ENCODE measurements around the gene AXIN1.

DNA sequence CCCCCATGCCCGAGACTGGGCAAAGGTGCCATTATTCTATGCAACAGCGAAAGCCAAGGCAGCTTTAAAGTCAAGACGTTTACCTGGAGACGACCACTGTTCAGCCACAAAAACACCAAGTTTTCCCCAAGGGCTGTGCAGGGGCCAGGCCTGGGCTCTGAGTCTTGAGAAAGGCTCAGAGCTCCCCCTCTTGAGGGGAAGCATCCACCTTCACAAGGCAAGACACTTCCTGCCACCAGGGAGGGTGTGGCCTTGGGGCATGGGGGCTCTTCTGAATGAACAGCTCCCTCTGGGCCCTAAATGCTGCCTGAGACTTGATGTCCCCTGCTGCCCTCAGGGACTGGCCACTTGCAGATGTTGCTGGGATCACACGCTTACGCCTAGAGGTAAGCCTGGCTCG is 43.0 kb downstream of the AXIN1 start:
- TF ChIP-seq YY1 (IDR thresholded peaks at IDR 0.05; ENCODE audit: borderline replicate concordance in 1 of 3, control insufficient read depth in 1 of 3, extremely low read depth in 1 of 3, insufficient read depth in 3 of 3, insufficient read length in 1 of 3, insufficient replicate concordance in 2 of 3, low read depth in 1 of 3, low read length in 2 of 3) (no peak), NR3C1 (CRISPR knock-in tag; IDR thresholded peaks at IDR 0.05) (no peak)
- TF ChIP-seq, protein P1, sequence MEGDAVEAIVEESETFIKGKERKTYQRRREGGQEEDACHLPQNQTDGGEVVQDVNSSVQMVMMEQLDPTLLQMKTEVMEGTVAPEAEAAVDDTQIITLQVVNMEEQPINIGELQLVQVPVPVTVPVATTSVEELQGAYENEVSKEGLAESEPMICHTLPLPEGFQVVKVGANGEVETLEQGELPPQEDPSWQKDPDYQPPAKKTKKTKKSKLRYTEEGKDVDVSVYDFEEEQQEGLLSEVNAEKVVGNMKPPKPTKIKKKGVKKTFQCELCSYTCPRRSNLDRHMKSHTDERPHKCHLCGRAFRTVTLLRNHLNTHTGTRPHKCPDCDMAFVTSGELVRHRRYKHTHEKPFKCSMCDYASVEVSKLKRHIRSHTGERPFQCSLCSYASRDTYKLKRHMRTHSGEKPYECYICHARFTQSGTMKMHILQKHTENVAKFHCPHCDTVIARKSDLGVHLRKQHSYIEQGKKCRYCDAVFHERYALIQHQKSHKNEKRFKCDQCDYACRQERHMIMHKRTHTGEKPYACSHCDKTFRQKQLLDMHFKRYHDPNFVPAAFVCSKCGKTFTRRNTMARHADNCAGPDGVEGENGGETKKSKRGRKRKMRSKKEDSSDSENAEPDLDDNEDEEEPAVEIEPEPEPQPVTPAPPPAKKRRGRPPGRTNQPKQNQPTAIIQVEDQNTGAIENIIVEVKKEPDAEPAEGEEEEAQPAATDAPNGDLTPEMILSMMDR (IDR thresholded peaks at IDR 0.05 in 2 of 3, conservative IDR thresholded peaks at IDR 0.05 in 1 of 3; ENCODE audit: insufficient read depth in 2 of 3, low read depth in 1 of 3, low read length in 3 of 3), result peak in 1 of 3 experiments; percentile 23; a peak in 1 of 6 replicates
- TF ChIP-seq, protein P2, sequence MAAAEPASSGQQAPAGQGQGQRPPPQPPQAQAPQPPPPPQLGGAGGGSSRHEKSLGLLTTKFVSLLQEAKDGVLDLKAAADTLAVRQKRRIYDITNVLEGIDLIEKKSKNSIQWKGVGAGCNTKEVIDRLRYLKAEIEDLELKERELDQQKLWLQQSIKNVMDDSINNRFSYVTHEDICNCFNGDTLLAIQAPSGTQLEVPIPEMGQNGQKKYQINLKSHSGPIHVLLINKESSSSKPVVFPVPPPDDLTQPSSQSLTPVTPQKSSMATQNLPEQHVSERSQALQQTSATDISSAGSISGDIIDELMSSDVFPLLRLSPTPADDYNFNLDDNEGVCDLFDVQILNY (CRISPR knock-in tag; IDR thresholded peaks at IDR 0.05), result no peak

All from K562 (cell line).